Cardiac muscle cell (in vitro differentiated cells and primary cell): ENCODE results near the gene HEATR1. TPM values are rescaled to one million over a fixed set of nuclear protein-coding genes. Genes with fewer than 3 reads are reported as not detected.
"Not testable (repeated sequence)": the region's sequence is repeated elsewhere in the genome, so short reads cannot be mapped to it uniquely, and the experiment has no call there.

Experiments
- DNase-seq, 2 donors: peaks; one replicate each; pipeline versions ENCODE4 v3.0.0 to v3.0.0-alpha.2; 2010 to 2017; ENCODE audit warnings: low read depth in 1 of 2, low spot score in 1 of 2
- H3K27ac ChIP-seq: fragments of 200-600 bp; sonication (generic); 2 replicates; pipeline ENCODE4 v1.5.1; 2016
- H3K27me3 ChIP-seq: fragments of 200-600 bp; sonication (generic); 2 replicates; pipeline ENCODE4 v1.6.0; 2016; ENCODE audit warnings: control low read depth
- H3K36me3 ChIP-seq: fragments of 200-600 bp; sonication (generic); 2 replicates; pipeline ENCODE4 v1.5.1; 2016; ENCODE audit warnings: control low read depth
- H3K4me1 ChIP-seq: fragments of 200-600 bp; sonication (generic); 2 replicates; pipeline ENCODE4 v1.8.1; 2017; ENCODE audit warnings: low read depth, mild to moderate bottlenecking, mixed run types
- H3K4me3 ChIP-seq: fragments of 200-600 bp; sonication (generic); 2 replicates; pipeline ENCODE4 v1.5.1; 2016; ENCODE audit warnings: mild to moderate bottlenecking
- H3K9me3 ChIP-seq: fragments of 200-600 bp; sonication (generic); 2 replicates; pipeline ENCODE4 v1.5.1; 2017; ENCODE audit warnings: low read depth, mild to moderate bottlenecking, control low read depth
- CTCF ChIP-seq: IDR thresholded peaks from 2 replicates; pipeline ENCODE4 v1.5.1; 2012; ENCODE audit warnings: low read depth, mild to moderate bottlenecking, low read length
- polyA plus RNA-seq: library from polyadenylated mRNA; unstranded; fragments of >200 nt; fragmentation: Nextera tagmentation; extraction: Ambion mirVana; gene quantifications from 2 replicates; pipeline ENCODE4 v1.2.1, GENCODE V29; 2016
- total RNA-seq: library from RNA; depleted of rRNA; stranded (reverse); fragments of >200 nt; gene quantifications from 2 replicates; pipeline ENCODE4 v1.2.3, GENCODE V29; 2016

The HEATR1 gene
- total and polyA plus RNA-seq, 2 experiments from 2014 or later = 6.6 to 11.9 TPM

- DNase-seq = peak in 1 of 2 donors; percentile 17
- H3K27me3 ChIP-seq = no peaks in the 10 kb centered on the region
- no peak for TF ChIP-seq CTCF
- peaks cover 15% of the 10 kb centered on the region for H3K4me1 ChIP-seq
- no peaks in the 10 kb centered on the region for H3K9me3 ChIP-seq
- H3K4me3 ChIP-seq = peak overlapping the region; percentile 94
- peaks cover 3% of the 10 kb centered on the region for H3K36me3 ChIP-seq
- peak overlapping the region; percentile 84 for H3K27ac ChIP-seq
These were observed 840 bp upstream of the HEATR1 start for GRCh38 chr1:236604905-236605806.

- Histone ChIP-seq H3K4me1 (peaks cover 15% of the 10 kb centered on the region), H3K9me3 (no peaks in the 10 kb centered on the region)
- no peak for TF ChIP-seq CTCF
These were observed 2.1 kb downstream of the HEATR1 start for GRCh38 chr1:236602171-236602570.

GRCh38 chr1:236590553-236591150 lies 13.7 kb downstream of the HEATR1 start:
- peaks cover 64% of the 10 kb centered on the region for H3K36me3 ChIP-seq
- DNase-seq = no peak
- no peaks in the 10 kb centered on the region for H3K27me3 ChIP-seq
- H3K27ac ChIP-seq = no peak overlapping the region
- H3K4me1 ChIP-seq = no peaks in the 10 kb centered on the region
- no peaks in the 10 kb centered on the region for H3K9me3 ChIP-seq
- no peak overlapping the region for H3K4me3 ChIP-seq
- no peak for TF ChIP-seq CTCF

More at GRCh38 chr1:236602171-236602570, 2.1 kb downstream of the HEATR1 start:
- Histone ChIP-seq H3K27me3 (no peaks in the 10 kb centered on the region), H3K27ac (no peak overlapping the region), H3K36me3 (peaks cover 20% of the 10 kb centered on the region), H3K4me3 (no peak overlapping the region)
- DNase-seq = no peak

GRCh38 chr1:236589531-236589930 lies 14.8 kb downstream of the HEATR1 start:
- DNase-seq = no peak
- H3K27ac ChIP-seq = no peak overlapping the region
- no peaks in the 10 kb centered on the region for H3K27me3 ChIP-seq
- peaks cover 69% of the 10 kb centered on the region for H3K36me3 ChIP-seq
- no peaks in the 10 kb centered on the region for H3K4me1 ChIP-seq
- no peak for TF ChIP-seq CTCF
- no peak overlapping the region for H3K4me3 ChIP-seq
- H3K9me3 ChIP-seq = no peaks in the 10 kb centered on the region

- Histone ChIP-seq H3K27me3 (no peaks in the 10 kb centered on the region), H3K4me1 (no peaks in the 10 kb centered on the region), H3K27ac (no peak overlapping the region), H3K36me3 (peaks cover 35% of the 10 kb centered on the region), H3K9me3 (no peaks in the 10 kb centered on the region), H3K4me3 (no peak overlapping the region)
- TF ChIP-seq CTCF = no peak
- no peak for DNase-seq
These were observed 22.8 kb downstream of the HEATR1 start for GRCh38 chr1:236581528-236581927.

- H3K9me3 ChIP-seq, H3K4me1 ChIP-seq, DNase-seq, H3K27me3 ChIP-seq, H3K4me3 ChIP-seq, H3K27ac ChIP-seq: not testable (repeated sequence)
- H3K36me3 ChIP-seq = peaks cover 33% of the 10 kb centered on the region
These were observed 23.9 kb downstream of the HEATR1 start for GRCh38 chr1:236580404-236580803.
